Naive thymus-derived CD4-positive, alpha-beta T cell (primary cell): ENCODE measurements around the gene HPS4. TPM values are rescaled to one million over a fixed set of nuclear protein-coding genes. Genes with fewer than 3 reads are reported as not detected.
"Not testable (repeated sequence)": the region's sequence is repeated elsewhere in the genome, so short reads cannot be mapped to it uniquely, and the experiment has no call there.

Experiments
- ATAC-seq: fragments of 150-1000 bp; cut with Tn5 transposase; 2 replicates; pipeline ENCODE4 v1.10.0; 2021; ENCODE audit warnings: mild to moderate bottlenecking, moderate library complexity
- CTCF ChIA-PET: fragments of 350-600 bp; sonication (Branson Sonifier 250); formaldehyde crosslinking; loops from one replicate; lab custom pipeline; 2021; ENCODE audit warnings: antibody characterized with exemption; lab: Charles Lee
- POLR2A ChIA-PET: fragments of 350-600 bp; sonication (Branson Sonifier 250); formaldehyde crosslinking; loops from one replicate; lab custom pipeline; 2021; ENCODE audit warnings: antibody characterized with exemption, inconsistent platforms; lab: Charles Lee
- DNase-seq, 9 donors: peaks; one replicate each; pipeline versions ENCODE4 v3.0.0 to v3.0.0-alpha.2; 2020 to 2022; ENCODE audit warnings: mixed read lengths in 1 of 9
- H3K27ac ChIP-seq: one replicate; pipeline ENCODE4 v1.7.0; 2013; ENCODE audit warnings: mild to moderate bottlenecking, low read depth, low read length, moderate library complexity
- H3K27me3 ChIP-seq, 2 donors: one replicate each; pipeline ENCODE4 v1.7.0; 2013; ENCODE audit warnings: low read length in 2 of 2, mild to moderate bottlenecking in 2 of 2, moderate library complexity in 2 of 2; ENCODE audit not compliant: control insufficient read depth in 2 of 2, insufficient read depth in 2 of 2
- H3K36me3 ChIP-seq, 3 experiments: 1 replicate in 2 of 3; 2 replicates in 1 of 3; pipeline ENCODE4 v1.7.0; 2013; ENCODE audit warnings: low read length in 3 of 3, mild to moderate bottlenecking in 3 of 3, moderate library complexity in 1 of 3; ENCODE audit not compliant: insufficient read depth in 3 of 3, control insufficient read depth in 2 of 3
- H3K4me1 ChIP-seq, 2 donors: one replicate each; pipeline ENCODE4 v1.7.0; 2013; ENCODE audit warnings: low read length in 2 of 2, mild to moderate bottlenecking in 2 of 2, moderate library complexity in 1 of 2; ENCODE audit not compliant: control insufficient read depth in 2 of 2, insufficient read depth in 2 of 2
- H3K4me3 ChIP-seq: 2 replicates; pipeline ENCODE4 v1.7.0; 2013; ENCODE audit warnings: mild to moderate bottlenecking, low read length
- H3K9me3 ChIP-seq, 3 experiments: 1 replicate in 2 of 3; 2 replicates in 1 of 3; pipeline ENCODE4 v1.7.0; 2013; ENCODE audit warnings: low read length in 3 of 3; ENCODE audit not compliant: control insufficient read depth in 2 of 3
- H3K27ac Mint-ChIP-seq, 9 donors: one replicate each; pipeline ENCODE4 v1.8.0; 2020 to 2022; ENCODE audit warnings: mixed read lengths in 9 of 9, mild to moderate bottlenecking in 8 of 9, moderate library complexity in 5 of 9, inconsistent platforms in 2 of 9
- H3K27me3 Mint-ChIP-seq, 5 donors: one replicate each; pipeline ENCODE4 v1.8.0; 2021 to 2022; ENCODE audit warnings: mixed read lengths in 5 of 5, mild to moderate bottlenecking in 1 of 5
- H3K36me3 Mint-ChIP-seq, 5 donors: one replicate each; pipeline ENCODE4 v1.8.0; 2020 to 2022; ENCODE audit warnings: mixed read lengths in 5 of 5, mild to moderate bottlenecking in 3 of 5, inconsistent platforms in 1 of 5
- H3K4me1 Mint-ChIP-seq, 7 donors: one replicate each; pipeline ENCODE4 v1.8.0; 2020 to 2022; ENCODE audit warnings: mixed read lengths in 7 of 7, mild to moderate bottlenecking in 3 of 7, inconsistent platforms in 1 of 7
- H3K4me3 Mint-ChIP-seq, 10 donors: one replicate each; pipeline ENCODE4 v1.8.0; 2020 to 2022; ENCODE audit warnings: mild to moderate bottlenecking in 10 of 10, mixed read lengths in 10 of 10, moderate library complexity in 6 of 10, inconsistent platforms in 2 of 10
- H3K9me3 Mint-ChIP-seq, 11 donors: one replicate each; pipeline ENCODE4 v1.8.0; 2020 to 2022; ENCODE audit warnings: mixed read lengths in 11 of 11, mild to moderate bottlenecking in 4 of 11, inconsistent platforms in 1 of 11, moderate library complexity in 1 of 11
- intact Hi-C, 2 donors: fragments of 100-400 bp; cut with micrococcal nuclease; formaldehyde crosslinking; loops; one replicate each; pipeline ENCODE4 v1.15.1; 2023
- polyA plus RNA-seq, 2 donors: library from polyadenylated mRNA; unstranded; fragments of 300-500 nt; fragmentation: Illumina TruSeq; gene quantifications; one replicate each; pipeline ENCODE4 v1.2.3, GENCODE V29; 2021
- total RNA-seq, 6 experiments: library from RNA in 5 of 6; stranded (reverse) in 5 of 6; gene quantifications; 1 replicate in 5 of 6; 2 replicates in 1 of 6; pipeline ENCODE4 v1.2.3 and lab custom pipeline; 2021 to 2026

Gene HPS4
- total RNA-seq (10 to 100 TPM; 45.5 to 64.3 (median 59.1) TPM), polyA plus RNA-seq (10 to 100 TPM; 21.5 to 23.9 TPM), total RNA-seq (lab: John Stamatoyannopoulos, UW) (104 reads per million, percentile 85 among the genes with 10 or more reads in this experiment)

GRCh38 chr22:26483439-26484359 lies at the start of gene HPS4, which contains the start of gene SRRD:
TSS of gene HPS4 (minus strand) at chr22:26483783. CDS start at chr22:26481762, 2,021 bp downstream.
TSS of gene SRRD (plus strand) at chr22:26483877. CDS start at chr22:26483891, 14 bp downstream.
- no peaks in the 10 kb centered on the region for H3K9me3 ChIP-seq
- CTCF ChIA-PET = interaction anchor here (0.7 to 1.3 kb wide), 4 partner anchors 23 to 189 kb away, joined by 3 to 4 read pairs (median 3); no protein-coding TSS in a partner anchor
- peak within 1 kb of the TSS; percentile 93 to 99 (median 98) for H3K27ac Mint-ChIP-seq
- intact Hi-C loops = loop anchor here (1.0 to 10.0 kb wide), 10 partner anchors 29 to 1929 kb away; partner anchors contain the start of genes TFIP11 (in 2 of the 2), TPST2 (in 2 of the 2), ASPHD2 (in 1 of the 2) and GUCD1 (in 1 of the 2)
- peak within 1 kb of the TSS; percentile 61 for H3K4me3 ChIP-seq
- no peaks in the 10 kb centered on the region for H3K27me3 ChIP-seq
- H3K9me3 Mint-ChIP-seq = peaks cover 0 to 6% (median 0%) of the 10 kb centered on the region in 11 donors
- H3K36me3 Mint-ChIP-seq = peaks cover 0 to 30% (median 4%) of the 10 kb centered on the region in 5 donors
- peaks cover 17 to 48% of the 10 kb centered on the region in 2 donors for H3K4me1 ChIP-seq
- POLR2A ChIA-PET = interaction anchor here (0.6 to 5.0 kb wide), 19 partner anchors 9 to 1436 kb away, joined by 3 to 54 read pairs (median 8); partner anchors contain the start of genes ASPHD2, PITPNB, TFIP11 and TPST2
- H3K4me1 Mint-ChIP-seq = peaks cover 47 to 77% (median 68%) of the 10 kb centered on the region in 7 donors
- ATAC-seq (peak; percentile 93), DNase-seq (peak; percentile 90 to 99 (median 94))
- H3K27me3 Mint-ChIP-seq = no peaks in the 10 kb centered on the region
- peak within 1 kb of the TSS; percentile 75 to 97 (median 93) for H3K4me3 Mint-ChIP-seq
- H3K36me3 ChIP-seq = peaks cover 0 to 16% (median 0%) of the 10 kb centered on the region in 3 experiments
- peak within 1 kb of the TSS; percentile 95 for H3K27ac ChIP-seq

GRCh38 chr22:26529345-26529744 lies 45.8 kb upstream of the HPS4 start:
- peaks cover 7 to 67% (median 27%) of the 10 kb centered on the region in 3 experiments for H3K36me3 ChIP-seq
- intact Hi-C loops = no loop called here
- Mint-ChIP-seq H3K27ac (no peak overlapping the region), H3K9me3 (no peaks in the 10 kb centered on the region), H3K27me3 (no peaks in the 10 kb centered on the region), H3K4me3 (no peak overlapping the region), H3K4me1 (peaks cover 0 to 11% (median 4%) of the 10 kb centered on the region in 7 donors), H3K36me3 (peaks cover 4 to 50% (median 26%) of the 10 kb centered on the region in 5 donors)
- H3K27me3 ChIP-seq = no peaks in the 10 kb centered on the region
- ATAC-seq (peak; percentile 34), DNase-seq (no peak)
- no peak overlapping the region for H3K4me3 ChIP-seq
- POLR2A ChIA-PET = interaction anchor here (0.5 kb wide), 1 partner anchor 8 kb away, joined by 3 read pairs; no protein-coding TSS in a partner anchor
- no peaks in the 10 kb centered on the region for H3K9me3 ChIP-seq
- CTCF ChIA-PET = no interaction called here
- no peaks in the 10 kb centered on the region for H3K4me1 ChIP-seq
- no peak overlapping the region for H3K27ac ChIP-seq

GRCh38 chr22:26528518-26528917 lies 44.9 kb upstream of the HPS4 start:
- DNase-seq, H3K27me3 ChIP-seq, H3K4me3 ChIP-seq, H3K27me3 Mint-ChIP-seq, H3K4me3 Mint-ChIP-seq, CTCF ChIA-PET, H3K27ac Mint-ChIP-seq, H3K4me1 ChIP-seq, H3K27ac ChIP-seq, H3K9me3 Mint-ChIP-seq, ATAC-seq, POLR2A ChIA-PET, H3K9me3 ChIP-seq, intact Hi-C loops: not testable (repeated sequence)
- peaks cover 3 to 68% (median 27%) of the 10 kb centered on the region in 3 experiments for H3K36me3 ChIP-seq
- peaks cover 0 to 11% (median 0%) of the 10 kb centered on the region in 7 donors for H3K4me1 Mint-ChIP-seq
- peaks cover 4 to 53% (median 25%) of the 10 kb centered on the region in 5 donors for H3K36me3 Mint-ChIP-seq

- Mint-ChIP-seq H3K36me3 (peaks cover 4 to 51% (median 24%) of the 10 kb centered on the region in 5 donors), H3K4me1 (peaks cover 0 to 10% (median 0%) of the 10 kb centered on the region in 7 donors), H3K27me3 (no peaks in the 10 kb centered on the region), H3K9me3 (no peaks in the 10 kb centered on the region), H3K4me3 (no peak overlapping the region), H3K27ac (no peak overlapping the region)
- no peak for ATAC-seq
- ChIA-PET CTCF (no interaction called here), POLR2A (no interaction called here)
- no peaks in the 10 kb centered on the region for H3K9me3 ChIP-seq
- intact Hi-C loops = no loop called here
- no peak overlapping the region for H3K4me3 ChIP-seq
- no peaks in the 10 kb centered on the region for H3K27me3 ChIP-seq
- H3K36me3 ChIP-seq = peaks cover 3 to 63% (median 26%) of the 10 kb centered on the region in 3 experiments
- H3K27ac ChIP-seq = no peak overlapping the region
- no peaks in the 10 kb centered on the region for H3K4me1 ChIP-seq
- no peak for DNase-seq
Measured at GRCh38 chr22:26527574-26528465, 44.2 kb upstream of the HPS4 start.

GRCh38 chr22:26527167-26527566 lies 43.6 kb upstream of the HPS4 start:
- peaks cover 0 to 4% (median 0%) of the 10 kb centered on the region in 7 donors for H3K4me1 Mint-ChIP-seq
- no peak overlapping the region for H3K27ac ChIP-seq

More at GRCh38 chr22:26527167-26527566, 43.6 kb upstream of the HPS4 start:
- H3K27me3 ChIP-seq = no peaks in the 10 kb centered on the region
- H3K4me1 ChIP-seq = no peaks in the 10 kb centered on the region
- H3K9me3 ChIP-seq = no peaks in the 10 kb centered on the region
- H3K9me3 Mint-ChIP-seq = no peaks in the 10 kb centered on the region
- POLR2A ChIA-PET = no interaction called here
- no peak overlapping the region for H3K27ac Mint-ChIP-seq
- intact Hi-C loops = no loop called here
- DNase-seq = no peak
- peaks cover 3 to 56% (median 23%) of the 10 kb centered on the region in 3 experiments for H3K36me3 ChIP-seq
- CTCF ChIA-PET = interaction anchor here (0.5 kb wide), 1 partner anchor 116 kb away, joined by 3 read pairs; no protein-coding TSS in a partner anchor
- no peak overlapping the region for H3K4me3 Mint-ChIP-seq
- H3K36me3 Mint-ChIP-seq = peaks cover 4 to 49% (median 21%) of the 10 kb centered on the region in 5 donors
- ATAC-seq = no peak
- no peaks in the 10 kb centered on the region for H3K27me3 Mint-ChIP-seq
- no peak overlapping the region for H3K4me3 ChIP-seq
